Endothelial cell of umbilical vein (primary cell): ENCODE results near the gene HOXB4.

Experiments
- EZH2 ChIP-seq: IDR thresholded peaks from 2 replicates; pipeline ENCODE4 v1.6.1; 2012; ENCODE audit warnings: borderline replicate concordance, low read depth, mild to moderate bottlenecking, moderate library complexity, low read length, inconsistent platforms; ENCODE audit not compliant: severe bottlenecking
- FOS ChIP-seq: IDR thresholded peaks from 2 replicates; pipeline ENCODE4 v1.6.1; 2011; ENCODE audit warnings: mild to moderate bottlenecking, low read length, moderate library complexity, borderline replicate concordance; ENCODE audit not compliant: insufficient read depth
- GATA2 ChIP-seq: IDR thresholded peaks from 2 replicates; pipeline ENCODE4 v1.7.0; 2011; ENCODE audit warnings: low read depth, mild to moderate bottlenecking, moderate library complexity, mixed read lengths, low read length; ENCODE audit not compliant: insufficient read length, insufficient read depth
- JUN ChIP-seq: IDR thresholded peaks from 2 replicates; pipeline ENCODE4 v1.6.1; 2011; ENCODE audit warnings: borderline replicate concordance, low read depth; ENCODE audit not compliant: insufficient read length, insufficient read depth
- MAX ChIP-seq: IDR thresholded peaks from 2 replicates; pipeline ENCODE4 v1.6.1; 2011; ENCODE audit not compliant: insufficient read depth, insufficient read length
- POLR2A ChIP-seq: IDR thresholded peaks from 2 replicates; pipeline ENCODE4 v1.6.1; 2012; ENCODE audit warnings: low read depth, mild to moderate bottlenecking, control low read depth, low read length
- POLR2AphosphoS5 ChIP-seq: IDR thresholded peaks from 2 replicates; pipeline ENCODE4 v1.6.1; 2012; ENCODE audit warnings: low read depth, mild to moderate bottlenecking, control low read depth, low read length, moderate library complexity; ENCODE audit not compliant: insufficient read depth
- TF ChIP-seq, protein P1 (sequence below), 2 donors: IDR thresholded peaks; 1 replicate in 1 of 2; 2 replicates in 1 of 2; pipeline ENCODE4 v1.5.1; 2011; ENCODE audit warnings: low read length in 2 of 2, mild to moderate bottlenecking in 2 of 2, moderate library complexity in 2 of 2, control low read depth in 1 of 2, inconsistent platforms in 1 of 2, low read depth in 1 of 2; ENCODE audit not compliant: insufficient read depth in 1 of 2; ENCODE audit errors: extremely low read depth in 1 of 2

- TF ChIP-seq, protein P1, sequence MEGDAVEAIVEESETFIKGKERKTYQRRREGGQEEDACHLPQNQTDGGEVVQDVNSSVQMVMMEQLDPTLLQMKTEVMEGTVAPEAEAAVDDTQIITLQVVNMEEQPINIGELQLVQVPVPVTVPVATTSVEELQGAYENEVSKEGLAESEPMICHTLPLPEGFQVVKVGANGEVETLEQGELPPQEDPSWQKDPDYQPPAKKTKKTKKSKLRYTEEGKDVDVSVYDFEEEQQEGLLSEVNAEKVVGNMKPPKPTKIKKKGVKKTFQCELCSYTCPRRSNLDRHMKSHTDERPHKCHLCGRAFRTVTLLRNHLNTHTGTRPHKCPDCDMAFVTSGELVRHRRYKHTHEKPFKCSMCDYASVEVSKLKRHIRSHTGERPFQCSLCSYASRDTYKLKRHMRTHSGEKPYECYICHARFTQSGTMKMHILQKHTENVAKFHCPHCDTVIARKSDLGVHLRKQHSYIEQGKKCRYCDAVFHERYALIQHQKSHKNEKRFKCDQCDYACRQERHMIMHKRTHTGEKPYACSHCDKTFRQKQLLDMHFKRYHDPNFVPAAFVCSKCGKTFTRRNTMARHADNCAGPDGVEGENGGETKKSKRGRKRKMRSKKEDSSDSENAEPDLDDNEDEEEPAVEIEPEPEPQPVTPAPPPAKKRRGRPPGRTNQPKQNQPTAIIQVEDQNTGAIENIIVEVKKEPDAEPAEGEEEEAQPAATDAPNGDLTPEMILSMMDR (IDR thresholded peaks at IDR 0.05; ENCODE audit: extremely low read depth in 1 of 2, insufficient read depth in 1 of 2, low read depth in 1 of 2, low read length in 2 of 2) = no peak
- TF ChIP-seq EZH2 (no peak), POLR2A (no peak), MAX (no peak), POLR2AphosphoS5 (no peak), FOS (no peak), JUN (no peak), GATA2 (no peak)
Observed at GRCh38 chr17:48608494-48608834, 30.3 kb upstream of the HOXB4 start.
